GM21390 (cell line): ENCODE data around the gene TMEM201.
"Not testable (repeated sequence)": the region's sequence is repeated elsewhere in the genome, so short reads cannot be mapped to it uniquely, and the experiment has no call there.

Experiments used
- ATAC-seq: cut with Tn5 transposase; IDR thresholded peaks from one replicate; pipeline ENCODE4 v1.9.1; 2021; ENCODE audit not compliant: unreplicated experiment

TMEM201 gene

DNA sequence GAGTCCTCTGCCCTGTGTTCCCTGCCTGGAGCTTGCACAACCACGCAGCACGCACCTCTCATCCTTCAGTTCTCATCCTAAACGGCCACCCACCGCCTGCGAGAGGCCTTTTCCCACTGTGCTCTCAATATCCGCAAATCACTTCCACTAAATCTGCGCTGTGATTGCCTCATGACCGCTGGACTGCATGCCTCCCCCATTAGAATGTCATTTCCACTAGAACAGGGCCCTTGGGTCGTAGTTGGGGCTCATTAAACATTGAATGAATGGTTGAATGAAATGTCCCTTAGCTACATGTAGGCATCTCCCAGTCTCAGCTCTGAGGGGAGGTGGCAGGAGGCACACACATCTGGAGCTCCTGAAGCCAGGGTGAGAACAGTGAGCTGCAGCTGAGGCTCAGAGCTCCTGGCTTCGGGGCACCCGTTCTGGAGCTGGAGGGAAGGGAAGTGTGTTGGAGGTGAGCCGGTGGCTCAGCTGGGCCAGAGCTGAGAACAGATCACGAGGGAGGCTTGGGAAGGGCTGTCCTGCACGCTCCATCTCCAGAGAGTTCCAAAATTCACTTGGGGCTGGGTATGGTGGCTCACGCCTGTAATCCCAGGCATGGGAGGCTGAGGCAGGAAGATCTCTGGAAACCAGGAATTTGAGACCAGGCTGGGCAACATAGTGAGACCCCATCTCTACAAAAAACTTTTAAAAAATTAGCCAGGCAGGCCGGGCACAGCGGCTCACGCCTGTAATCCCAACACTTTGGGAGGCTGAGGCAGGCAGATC lies 30.4 kb downstream of the TMEM201 start:
- no peak for ATAC-seq

DNA sequence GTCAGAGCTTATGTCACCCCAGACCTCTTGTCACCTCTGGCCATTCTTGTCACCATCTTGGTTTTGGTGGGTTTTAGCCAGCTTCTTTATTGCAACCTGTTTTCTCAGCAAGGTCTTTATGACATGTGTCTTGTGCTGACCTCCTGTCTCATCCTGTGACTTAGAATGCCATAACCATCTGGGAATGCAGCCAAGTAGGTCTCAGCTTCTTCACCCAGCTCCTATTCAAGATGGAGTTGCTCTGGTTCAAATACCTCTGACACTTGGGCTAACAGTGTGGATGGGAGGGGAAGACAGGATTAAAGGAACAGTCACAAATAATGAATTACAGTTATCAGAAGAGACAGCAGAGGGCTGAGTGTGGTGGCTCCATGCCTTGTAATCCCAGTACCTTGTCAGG lies 32.3 kb downstream of the TMEM201 start:
- ATAC-seq, result no peak

DNA sequence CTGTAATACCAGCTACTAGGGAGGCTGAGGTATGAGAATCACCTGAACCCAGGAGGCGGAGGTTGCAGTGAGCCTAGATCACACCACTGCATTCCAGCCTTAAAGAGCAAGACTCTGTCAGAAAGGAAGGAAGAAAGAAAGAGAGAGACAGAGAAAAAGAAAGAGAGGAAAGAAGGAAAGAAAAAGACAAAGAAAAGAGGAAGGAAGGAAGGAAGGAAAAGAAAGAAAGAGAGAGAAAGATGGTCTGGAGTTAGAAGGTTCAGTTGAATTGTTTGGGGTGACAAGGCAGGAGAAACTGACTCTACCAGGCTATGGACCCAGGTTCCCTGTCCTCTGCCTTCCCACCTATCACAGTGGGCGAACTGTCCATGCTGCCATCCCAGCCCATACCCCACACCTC lies 35.4 kb downstream of the TMEM201 start:
- no peak for ATAC-seq

DNA sequence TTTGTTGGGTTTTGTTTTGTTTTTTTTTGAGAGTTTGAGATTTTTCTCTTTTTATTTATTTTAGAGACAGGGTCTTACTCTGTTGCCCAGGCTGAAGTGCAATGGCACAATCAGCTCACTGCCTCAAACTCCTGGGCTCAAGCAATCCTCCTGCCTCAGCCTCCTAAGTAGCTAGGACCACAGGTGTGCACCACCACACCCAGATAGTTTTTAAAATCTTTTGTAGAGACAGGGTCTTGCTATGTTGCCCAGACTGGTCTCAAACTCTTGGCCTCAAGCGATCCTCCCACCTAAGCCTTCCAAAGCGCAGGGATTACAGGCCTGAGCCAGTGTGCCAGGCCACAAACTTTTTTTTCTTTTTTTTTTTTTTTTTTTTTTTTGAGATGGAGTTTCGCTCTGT lies 36.3 kb downstream of the TMEM201 start:
- not testable (repeated sequence) for ATAC-seq

DNA sequence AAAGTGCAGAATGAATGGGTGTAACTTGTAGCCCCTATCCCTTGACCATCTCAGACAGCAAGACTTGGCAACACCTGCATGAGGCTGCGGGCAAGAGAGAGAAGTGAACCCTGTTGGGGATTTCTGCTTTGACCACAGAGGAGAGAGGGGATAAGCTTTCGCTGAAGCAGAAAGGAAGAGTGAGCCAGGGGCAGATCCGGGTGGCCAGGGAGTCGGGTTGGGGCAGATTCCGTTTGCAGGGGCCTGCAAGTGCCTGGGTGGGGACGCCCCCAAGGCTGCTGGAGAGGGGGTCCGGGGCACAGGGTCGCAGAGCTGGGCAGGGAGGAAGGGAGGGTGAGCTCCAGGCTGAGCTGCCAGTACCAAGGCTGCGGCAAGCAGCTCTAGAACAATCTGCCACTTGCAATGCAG lies 37.5 kb downstream of the TMEM201 start:
- no peak for ATAC-seq

DNA sequence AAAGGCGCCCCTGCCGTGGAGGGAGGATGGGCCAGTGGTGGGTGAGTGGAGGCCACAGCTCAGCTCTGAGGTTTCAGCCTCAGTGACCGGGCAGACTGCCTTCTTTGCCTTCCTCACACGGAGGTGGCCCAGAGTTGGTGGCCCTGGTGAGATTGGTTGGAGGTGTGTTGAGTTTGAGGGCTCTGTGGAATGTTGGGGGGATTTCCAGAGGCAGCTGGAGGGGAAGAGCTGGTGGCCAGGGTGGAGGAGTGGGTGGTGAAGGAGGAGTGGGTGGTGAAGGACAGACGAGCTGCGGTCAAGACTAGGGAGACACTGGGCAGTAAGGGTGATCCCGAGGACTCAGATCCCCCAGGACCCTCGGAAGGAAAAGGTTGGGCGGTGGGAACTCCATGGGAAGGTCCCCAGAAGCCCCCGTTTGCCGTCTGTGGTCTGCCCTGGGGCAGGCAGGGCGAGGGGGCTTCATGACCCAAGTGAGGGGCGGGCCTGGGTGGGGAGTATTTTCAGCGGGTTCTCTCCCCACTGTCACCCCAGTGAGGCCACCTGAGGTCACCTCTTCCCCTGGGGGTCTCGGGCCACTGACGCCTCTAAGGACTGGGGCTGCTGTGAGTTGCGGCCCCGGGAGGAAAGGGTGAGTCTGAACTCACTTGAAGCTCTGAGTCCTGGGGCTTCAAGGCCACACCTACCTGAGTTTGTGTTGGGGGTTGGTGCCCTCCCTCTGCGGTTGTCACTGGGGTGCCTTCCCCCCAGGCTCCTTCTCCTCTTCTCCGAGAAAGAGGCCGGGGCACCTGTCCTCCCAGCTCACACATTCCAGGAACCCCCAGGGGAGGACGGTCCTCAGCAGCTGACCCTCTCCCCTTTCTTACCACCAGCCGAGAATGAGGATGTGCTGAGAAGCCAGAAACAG lies 40.1 kb downstream of the TMEM201 start:
- no peak for ATAC-seq

DNA sequence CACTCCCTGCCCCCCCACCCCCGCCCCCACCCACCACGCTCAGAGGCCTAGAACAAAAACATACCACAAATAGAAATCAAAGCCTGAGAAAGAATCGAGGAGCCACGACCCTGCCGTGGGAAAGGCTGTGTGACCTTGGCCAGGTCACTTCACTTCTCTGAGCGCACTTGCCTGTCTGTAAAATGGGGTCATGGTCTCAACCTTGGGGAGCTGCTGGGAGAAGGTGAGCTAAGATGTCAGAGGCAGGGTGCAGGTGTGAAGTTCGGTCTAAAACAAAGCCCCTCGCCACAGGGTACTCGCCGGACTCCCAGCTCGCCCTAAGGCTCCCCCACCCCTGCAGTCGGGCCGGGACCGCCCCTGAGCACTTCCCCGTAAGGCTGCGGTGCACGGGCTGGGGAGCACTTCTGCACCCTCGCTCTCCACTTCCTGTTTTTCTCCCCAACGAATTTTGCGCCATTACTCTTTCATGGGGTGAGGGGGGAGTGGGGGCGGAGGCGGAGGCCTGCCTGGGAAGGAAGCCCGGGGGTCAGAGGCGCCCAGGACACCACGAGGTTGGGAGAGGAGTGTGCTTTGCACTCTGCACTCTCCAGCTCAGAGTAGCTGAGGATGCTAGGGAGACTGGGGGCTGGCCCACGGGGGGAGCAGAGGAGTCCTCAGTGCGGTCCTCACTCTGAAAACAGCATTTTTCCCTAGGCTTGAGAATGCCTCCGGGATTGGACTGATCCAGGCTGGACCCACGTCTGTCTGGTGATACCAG lies 40.9 kb downstream of the TMEM201 start:
- ATAC-seq, result peak; percentile 38

DNA sequence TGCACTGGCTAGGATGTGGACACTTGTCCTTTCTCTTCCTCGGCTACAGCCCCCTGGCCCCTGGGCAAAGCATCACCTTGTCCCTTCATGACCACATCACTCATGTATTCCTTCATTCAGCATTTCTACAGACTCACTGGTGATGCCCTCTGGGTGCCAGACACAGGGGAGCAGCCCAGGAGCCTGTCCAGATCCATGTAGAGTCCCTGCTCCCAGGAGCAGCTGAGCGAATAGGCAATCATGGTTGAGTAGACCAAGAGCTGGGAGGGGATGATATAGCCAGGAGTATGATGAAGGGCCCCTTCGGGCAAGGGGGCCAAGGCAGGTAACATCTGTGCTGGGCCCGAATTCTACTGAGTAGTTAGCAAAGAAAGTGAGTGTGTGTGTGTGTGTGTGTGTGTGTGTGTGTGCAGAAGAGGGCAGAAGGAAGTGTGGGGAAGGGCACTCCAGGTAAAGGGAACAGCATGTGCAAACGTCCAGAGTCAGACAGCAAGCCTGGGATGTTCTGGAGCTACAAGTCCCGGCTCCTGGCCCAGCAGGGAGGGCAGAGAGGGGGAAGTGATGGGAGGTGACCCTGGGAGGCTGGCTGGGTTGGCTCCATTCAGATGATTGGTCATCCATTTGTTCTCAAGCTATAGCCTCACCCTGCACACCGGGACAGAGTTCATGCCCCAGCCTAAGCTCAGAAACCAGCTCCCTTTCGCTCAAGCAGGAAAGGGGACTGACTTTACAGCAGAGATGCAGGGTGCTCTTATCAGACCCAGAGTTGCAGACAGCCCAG lies 41.8 kb downstream of the TMEM201 start:
- no peak for ATAC-seq

DNA sequence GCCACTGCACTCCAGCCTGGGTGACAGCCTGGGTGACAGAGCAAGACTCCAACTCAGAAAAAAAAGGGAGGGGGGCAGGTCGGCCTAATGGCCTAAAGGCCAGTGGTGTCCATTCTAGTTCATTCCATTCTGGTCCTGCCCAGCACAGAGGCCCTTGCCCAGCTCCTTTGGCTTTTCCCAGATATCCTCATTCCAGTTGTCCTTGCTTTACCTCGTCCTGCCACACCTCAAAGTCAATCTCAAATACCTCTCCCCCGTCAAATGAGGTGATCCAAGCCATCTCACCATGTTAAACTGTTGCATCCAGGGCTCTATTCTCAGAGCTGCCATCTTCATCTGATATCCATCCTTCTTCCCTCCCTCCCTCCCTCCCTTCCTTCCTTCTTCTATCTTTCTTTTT lies 42.9 kb downstream of the TMEM201 start:
- no peak for ATAC-seq

DNA sequence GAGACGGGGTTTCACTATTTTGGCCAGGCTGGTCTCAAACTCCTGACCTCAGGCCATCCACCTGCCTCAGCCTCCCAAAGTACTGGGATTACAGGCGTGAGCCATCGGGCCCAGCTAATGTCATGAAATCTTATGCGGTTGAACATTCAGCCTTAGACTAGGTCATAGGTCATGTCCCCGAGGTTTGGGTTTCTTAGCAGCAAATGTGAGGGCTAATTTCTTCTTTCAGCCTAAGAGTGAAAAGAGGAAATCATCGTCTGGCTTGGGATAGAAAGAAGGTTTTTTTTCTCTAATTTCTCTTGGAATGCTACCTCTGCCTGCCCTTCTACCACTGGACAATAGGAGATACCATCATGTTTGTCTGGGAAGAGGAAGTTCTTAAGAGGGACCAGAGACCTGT lies 44.8 kb downstream of the TMEM201 start:
- no peak for ATAC-seq

DNA sequence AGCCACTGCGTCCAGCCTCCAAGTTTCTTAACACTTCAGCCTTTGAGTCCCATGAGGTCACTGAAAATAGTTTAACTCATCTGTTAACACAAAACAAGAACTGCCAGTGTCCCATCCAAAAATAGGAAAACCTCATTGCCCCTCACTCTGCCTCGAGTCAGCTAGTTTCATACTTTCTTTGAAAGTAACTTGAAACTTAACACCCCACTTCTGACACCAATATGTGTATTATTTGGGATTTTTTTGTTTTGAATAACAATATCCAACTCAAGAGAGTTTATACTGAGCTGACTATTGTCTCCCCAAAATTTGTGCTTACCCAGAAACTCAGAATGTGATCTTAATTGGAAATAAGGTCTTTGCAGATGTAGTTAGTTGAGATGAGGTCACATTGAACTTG lies 45.9 kb downstream of the TMEM201 start:
- ATAC-seq, result no peak

DNA sequence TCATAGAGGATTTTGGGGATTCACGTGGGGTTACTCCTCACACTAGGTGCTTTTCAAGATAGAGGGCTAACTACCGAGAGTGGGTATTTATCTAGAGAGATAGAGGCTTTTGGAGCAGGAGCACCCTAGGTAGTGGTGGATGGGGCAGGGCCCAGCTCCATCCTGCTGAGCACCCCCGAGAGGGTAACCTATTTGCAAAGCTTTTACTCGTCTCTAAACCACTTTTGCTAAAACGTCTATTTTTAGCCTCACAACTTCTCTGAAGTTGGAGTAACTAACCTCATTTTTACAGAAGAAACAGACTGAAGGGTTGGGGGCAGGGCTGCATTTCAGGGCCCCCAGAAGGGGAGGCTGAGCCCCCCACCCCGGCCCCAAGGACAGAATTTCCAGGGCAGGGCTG lies 50.5 kb downstream of the TMEM201 start:
- ATAC-seq, result no peak

DNA sequence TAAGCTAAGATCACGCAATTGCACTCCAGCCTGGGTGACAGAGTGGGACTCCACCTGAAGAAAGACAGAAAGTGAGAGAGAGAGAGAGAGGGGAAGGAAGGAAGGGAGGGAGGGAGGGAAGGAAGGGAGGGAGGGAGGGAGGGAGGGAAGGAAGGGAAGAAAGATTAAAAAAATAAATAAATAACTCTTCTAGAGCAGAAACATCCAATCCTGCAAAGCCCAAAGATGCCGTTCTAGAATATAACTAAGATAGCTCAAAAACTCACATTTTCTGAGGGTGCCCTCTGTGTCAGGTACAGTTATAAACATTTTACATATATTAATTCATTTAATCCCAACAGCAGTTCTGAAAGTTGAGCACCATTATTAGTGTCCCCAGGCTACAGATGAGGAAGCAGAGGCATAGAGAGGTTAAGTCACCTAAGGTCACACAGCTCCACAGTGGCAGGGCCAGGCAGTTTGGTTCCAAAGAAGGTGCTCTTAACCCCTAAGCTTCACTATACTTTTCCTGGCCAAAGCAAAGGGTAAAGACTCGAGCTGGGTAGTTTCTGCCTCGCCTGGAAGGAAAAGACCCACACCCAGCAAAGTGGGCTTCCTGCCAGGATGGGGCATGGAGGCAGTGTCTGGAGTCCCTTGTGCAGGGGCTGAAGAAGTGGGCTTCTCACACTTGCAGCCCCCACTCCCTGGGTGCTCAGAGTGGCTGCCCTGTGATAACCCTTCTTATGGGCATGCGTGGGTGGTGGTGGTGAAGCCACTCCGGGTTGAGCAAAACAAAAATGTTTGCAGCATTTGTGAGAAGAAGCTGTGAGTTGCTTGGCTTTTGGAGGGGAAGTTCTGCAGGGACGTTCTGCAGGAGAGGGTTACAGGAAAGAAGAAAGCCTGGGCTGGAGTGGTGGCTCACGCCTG lies 54.9 kb downstream of the TMEM201 start:
- no peak for ATAC-seq

DNA sequence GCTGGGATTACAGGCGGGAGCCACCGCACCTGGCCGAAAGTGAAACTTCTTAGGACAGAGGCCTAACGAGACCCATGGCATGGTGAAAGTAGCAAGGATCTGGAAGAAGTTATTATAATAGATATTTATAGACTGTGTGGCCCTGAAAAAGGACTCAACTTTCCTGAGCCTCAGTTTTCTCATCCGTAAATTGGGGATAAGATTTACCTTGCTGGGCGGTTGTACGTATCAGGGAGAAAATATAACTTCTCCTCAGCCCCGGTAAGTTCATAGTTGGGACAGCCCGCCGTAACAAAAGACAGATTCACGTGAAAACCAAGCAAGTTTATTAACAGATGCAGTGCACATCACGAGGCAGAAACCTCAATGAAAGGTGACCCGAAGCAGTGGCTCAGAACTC lies 57.3 kb downstream of the TMEM201 start:
- ATAC-seq, result no peak

DNA sequence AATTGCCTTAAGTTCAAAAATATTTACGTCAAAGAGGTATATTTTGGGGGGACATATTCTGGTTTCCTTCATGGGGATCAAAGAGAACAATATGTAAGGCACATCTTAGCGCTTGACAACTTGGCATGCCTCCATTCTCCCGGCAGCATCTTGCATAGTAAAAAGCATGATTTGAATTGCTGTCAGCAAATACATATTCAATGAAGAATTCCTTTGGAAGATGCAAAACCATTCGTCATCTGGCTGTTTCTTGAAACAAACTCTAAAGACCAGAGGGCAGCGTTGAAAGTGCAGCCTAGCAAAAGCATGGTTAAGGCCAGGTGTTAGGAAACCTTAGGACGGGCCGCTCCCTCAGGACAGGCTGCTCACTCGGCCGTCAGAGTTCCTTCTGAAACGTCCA lies 59.5 kb downstream of the TMEM201 start:
- ATAC-seq, result no peak

DNA sequence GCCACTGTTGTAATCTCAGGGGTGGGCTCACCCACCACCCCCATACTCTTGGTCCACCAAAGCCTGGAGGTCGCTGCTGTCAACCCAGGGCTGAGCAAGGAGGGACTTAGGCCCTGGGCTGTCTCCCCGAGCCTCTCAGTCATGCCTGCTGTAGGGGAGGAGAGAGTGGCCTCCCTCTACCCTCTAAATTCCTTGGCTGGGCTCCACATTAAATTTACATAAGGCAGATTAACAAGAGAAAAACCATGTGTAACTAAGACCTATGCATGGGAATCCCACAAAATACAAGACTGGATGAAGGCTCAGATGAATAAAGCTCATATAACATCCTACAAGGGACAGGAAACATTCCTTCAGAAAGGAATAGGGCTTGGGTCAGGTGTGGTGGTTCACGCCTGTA lies 61.1 kb downstream of the TMEM201 start:
- no peak for ATAC-seq

DNA sequence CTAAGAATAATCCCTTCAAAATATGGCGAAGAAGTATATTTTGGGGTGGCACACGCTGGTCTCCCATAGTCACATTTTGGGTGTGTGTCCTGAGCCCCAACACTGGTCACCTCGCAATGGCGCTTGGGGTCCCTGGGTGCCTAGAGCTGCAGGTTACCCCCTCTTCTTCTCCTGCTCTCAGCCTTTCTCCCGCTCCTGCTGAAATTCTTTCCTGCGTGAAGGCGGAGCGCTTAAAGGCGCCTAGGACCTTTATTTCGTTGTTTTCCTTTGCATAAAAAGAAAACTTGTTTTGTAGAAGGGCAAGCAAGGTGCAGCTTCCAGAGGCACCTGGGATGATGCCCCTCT lies 62.5 kb downstream of the TMEM201 start:
- no peak for ATAC-seq

DNA sequence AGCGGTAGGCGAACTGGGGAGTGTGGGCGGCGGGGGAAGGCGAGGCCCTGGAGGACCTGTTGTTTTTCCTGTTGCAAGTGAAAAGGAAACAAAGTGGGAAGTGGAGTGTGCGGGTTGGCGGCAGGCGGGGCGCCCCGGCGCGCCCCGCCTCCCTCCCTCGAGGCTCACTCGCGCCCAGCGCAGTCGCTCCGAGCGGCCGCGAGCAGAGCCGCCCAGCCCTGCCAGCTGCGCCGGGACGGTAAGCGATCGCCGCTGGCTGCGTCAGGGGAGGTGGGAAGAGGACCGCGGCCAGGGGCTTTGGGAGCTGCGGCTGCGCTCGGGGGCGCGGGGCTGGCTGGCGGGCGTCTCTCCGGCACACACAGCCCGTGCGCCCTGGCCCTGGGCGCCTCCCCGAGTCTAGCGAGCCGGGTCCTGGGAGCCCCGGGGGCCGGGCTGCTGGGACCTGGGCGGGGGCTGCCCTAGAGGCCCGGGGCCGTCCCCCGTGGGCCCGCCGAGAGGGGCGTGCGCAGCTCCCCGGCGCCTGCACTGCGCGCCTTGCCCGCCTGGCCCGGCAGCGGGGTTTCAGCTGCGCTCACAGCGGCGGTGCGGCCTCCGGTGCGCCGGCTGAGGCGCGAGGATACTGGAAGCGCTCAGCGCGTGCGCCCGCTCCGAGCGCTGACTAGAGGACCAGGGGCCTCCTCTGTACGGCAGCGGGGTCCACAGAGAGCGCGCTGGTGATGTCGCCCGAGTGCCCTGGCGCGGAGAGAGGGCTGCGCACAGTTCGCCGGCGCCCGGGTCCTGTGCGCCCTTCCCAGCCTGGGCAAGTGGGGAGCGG lies 63.1 kb downstream of the TMEM201 start, which contains the start of gene PIK3CD:
Gene PIK3CD, plus strand, starts transcription at position 167 of the 814 bp plus-strand sequence. CDS start 58,725 bp downstream, outside the sequence.
- peak; percentile 38 for ATAC-seq
